ENCODE data around the gene XK.
"Not testable (repeated sequence)": the region's sequence is repeated elsewhere in the genome, so short reads cannot be mapped to it uniquely, and the experiment has no call there.

Gene XK

DNA sequence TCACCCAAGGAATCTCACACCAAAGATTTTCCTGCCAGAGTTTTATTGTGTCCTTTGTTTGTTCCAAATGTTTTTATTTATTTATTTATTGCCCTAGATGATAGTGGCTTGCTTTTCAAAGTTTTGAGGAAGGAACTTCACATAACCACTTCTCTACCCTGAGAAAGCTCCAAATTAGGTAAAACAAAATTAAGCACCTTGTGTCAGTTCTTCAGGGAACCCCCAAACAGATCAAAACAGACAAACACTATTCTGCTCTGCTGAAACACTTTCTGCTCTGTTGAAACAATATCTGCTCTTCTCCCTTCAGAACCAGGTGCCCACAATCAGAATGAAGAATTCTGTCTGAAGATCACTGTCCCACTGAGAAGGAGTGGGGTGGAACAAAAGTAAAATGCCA lies 77.8 kb downstream of the XK start:
- H3K9me3 ChIP-seq (ENCODE audit: control insufficient read depth in 5 of 5, low read length in 5 of 5): peaks cover 0 to 2% (median 0%) of the 10 kb centered on the region in 5 donors
- peaks cover 0 to 4% (median 2%) of the 10 kb centered on the region in 5 donors for H3K27me3 ChIP-seq (ENCODE audit: control insufficient read depth in 5 of 5, insufficient read depth in 4 of 5, low read length in 5 of 5)
- H3K27ac ChIP-seq (ENCODE audit: low read depth, low read length): no peak overlapping the region
- no peak overlapping the region for H3K9ac ChIP-seq (ENCODE audit: low read length in 5 of 5)
- H3K4me3 ChIP-seq (ENCODE audit: low read depth in 1 of 5, low read length in 5 of 5): no peak overlapping the region
- no peaks in the 10 kb centered on the region for H3K4me1 ChIP-seq (ENCODE audit: control insufficient read depth in 5 of 5, insufficient read depth in 5 of 5, low read length in 5 of 5)
- no peaks in the 10 kb centered on the region for H3K36me3 ChIP-seq (ENCODE audit: control insufficient read depth in 5 of 5, insufficient read depth in 5 of 5, low read length in 5 of 5)

DNA sequence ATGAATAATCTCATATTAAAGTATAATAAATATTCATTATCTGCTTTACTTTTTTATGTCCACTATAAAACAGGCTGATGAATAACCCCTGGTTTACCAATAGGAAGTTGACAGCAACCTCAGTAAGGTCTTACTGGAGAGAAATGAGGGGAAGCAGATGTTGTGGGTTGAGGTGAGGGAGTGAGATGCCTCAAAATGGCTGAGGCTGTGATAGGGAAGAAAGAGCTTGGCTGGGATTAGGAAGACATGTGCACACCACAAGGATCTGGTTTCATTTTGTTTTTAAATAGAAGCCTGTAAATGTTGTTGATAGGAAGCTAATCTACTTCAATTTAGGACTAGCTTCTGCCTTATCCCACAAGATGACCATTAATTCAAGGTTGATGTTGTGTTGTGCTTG lies 79.9 kb downstream of the XK start:
- Histone ChIP-seq H3K4me1 (ENCODE audit: control insufficient read depth in 5 of 5, insufficient read depth in 5 of 5, low read length in 5 of 5) (no peaks in the 10 kb centered on the region), H3K27ac (ENCODE audit: low read depth, low read length) (no peak overlapping the region), H3K4me3 (ENCODE audit: low read depth in 1 of 5, low read length in 5 of 5) (no peak overlapping the region), H3K36me3 (ENCODE audit: control insufficient read depth in 5 of 5, insufficient read depth in 5 of 5, low read length in 5 of 5) (no peaks in the 10 kb centered on the region), H3K9ac (ENCODE audit: low read length in 5 of 5) (no peak overlapping the region), H3K27me3 (ENCODE audit: control insufficient read depth in 5 of 5, insufficient read depth in 4 of 5, low read length in 5 of 5) (peaks cover 0 to 4% (median 2%) of the 10 kb centered on the region in 5 donors), H3K9me3 (ENCODE audit: control insufficient read depth in 5 of 5, low read length in 5 of 5) (peaks cover 0 to 2% (median 0%) of the 10 kb centered on the region in 5 donors)

DNA sequence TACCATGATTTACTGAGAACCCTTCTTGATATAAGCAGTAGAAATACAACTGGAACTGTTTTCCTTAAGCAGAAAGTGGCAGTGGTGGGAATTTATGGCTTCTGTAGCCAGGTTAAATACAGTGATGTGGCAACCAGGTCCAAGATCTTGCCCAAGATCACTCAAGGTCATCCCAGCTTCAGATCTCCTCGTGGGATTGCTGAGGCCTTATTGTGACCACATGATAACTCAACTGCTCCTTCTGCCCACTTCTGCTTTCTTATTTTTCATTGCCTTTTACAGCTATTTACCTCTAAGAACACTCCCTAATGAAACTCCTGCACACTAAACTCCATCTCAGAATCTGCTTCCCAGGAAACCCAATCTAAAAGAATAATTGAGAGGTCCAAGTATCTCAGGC lies 81.8 kb downstream of the XK start:
- no peaks in the 10 kb centered on the region for H3K4me1 ChIP-seq (ENCODE audit: control insufficient read depth in 5 of 5, insufficient read depth in 5 of 5, low read length in 5 of 5)
- no peaks in the 10 kb centered on the region for H3K9me3 ChIP-seq (ENCODE audit: control insufficient read depth in 5 of 5, low read length in 5 of 5)
- H3K27ac ChIP-seq (ENCODE audit: low read depth, low read length): no peak overlapping the region
- no peak overlapping the region for H3K4me3 ChIP-seq (ENCODE audit: low read depth in 1 of 5, low read length in 5 of 5)
- peaks cover 0 to 2% (median 0%) of the 10 kb centered on the region in 5 donors for H3K27me3 ChIP-seq (ENCODE audit: control insufficient read depth in 5 of 5, insufficient read depth in 4 of 5, low read length in 5 of 5)
- H3K9ac ChIP-seq (ENCODE audit: low read length in 5 of 5): no peak overlapping the region
- H3K36me3 ChIP-seq (ENCODE audit: control insufficient read depth in 5 of 5, insufficient read depth in 5 of 5, low read length in 5 of 5): no peaks in the 10 kb centered on the region

DNA sequence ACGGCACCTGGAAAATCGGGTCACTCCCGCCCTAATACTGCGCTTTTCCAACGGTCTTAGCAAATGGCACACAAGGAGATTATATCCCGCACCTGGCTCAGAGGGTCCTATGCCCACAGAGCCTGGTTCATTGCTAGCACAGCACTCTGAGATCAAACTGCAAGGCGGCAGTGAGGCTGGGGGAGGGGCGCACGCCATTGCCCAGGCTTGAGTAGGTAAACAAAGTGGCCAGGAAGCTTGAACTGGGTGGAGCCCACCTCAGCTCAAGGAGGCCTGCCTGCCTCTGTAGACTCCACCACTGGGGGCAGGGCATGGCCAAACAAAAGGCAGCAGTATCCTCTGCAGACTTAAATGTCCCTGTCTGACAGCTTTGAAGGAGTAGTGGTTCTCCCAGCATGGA lies 83.3 kb downstream of the XK start:
- not testable (repeated sequence) for H3K4me3 ChIP-seq (ENCODE audit: low read depth in 1 of 5, low read length in 5 of 5); H3K4me1 ChIP-seq (ENCODE audit: control insufficient read depth in 5 of 5, insufficient read depth in 5 of 5, low read length in 5 of 5); H3K27ac ChIP-seq (ENCODE audit: low read depth, low read length); H3K36me3 ChIP-seq (ENCODE audit: control insufficient read depth in 5 of 5, insufficient read depth in 5 of 5, low read length in 5 of 5); H3K9me3 ChIP-seq (ENCODE audit: control insufficient read depth in 5 of 5, low read length in 5 of 5); H3K27me3 ChIP-seq (ENCODE audit: control insufficient read depth in 5 of 5, insufficient read depth in 4 of 5, low read length in 5 of 5); H3K9ac ChIP-seq (ENCODE audit: low read length in 5 of 5)

DNA sequence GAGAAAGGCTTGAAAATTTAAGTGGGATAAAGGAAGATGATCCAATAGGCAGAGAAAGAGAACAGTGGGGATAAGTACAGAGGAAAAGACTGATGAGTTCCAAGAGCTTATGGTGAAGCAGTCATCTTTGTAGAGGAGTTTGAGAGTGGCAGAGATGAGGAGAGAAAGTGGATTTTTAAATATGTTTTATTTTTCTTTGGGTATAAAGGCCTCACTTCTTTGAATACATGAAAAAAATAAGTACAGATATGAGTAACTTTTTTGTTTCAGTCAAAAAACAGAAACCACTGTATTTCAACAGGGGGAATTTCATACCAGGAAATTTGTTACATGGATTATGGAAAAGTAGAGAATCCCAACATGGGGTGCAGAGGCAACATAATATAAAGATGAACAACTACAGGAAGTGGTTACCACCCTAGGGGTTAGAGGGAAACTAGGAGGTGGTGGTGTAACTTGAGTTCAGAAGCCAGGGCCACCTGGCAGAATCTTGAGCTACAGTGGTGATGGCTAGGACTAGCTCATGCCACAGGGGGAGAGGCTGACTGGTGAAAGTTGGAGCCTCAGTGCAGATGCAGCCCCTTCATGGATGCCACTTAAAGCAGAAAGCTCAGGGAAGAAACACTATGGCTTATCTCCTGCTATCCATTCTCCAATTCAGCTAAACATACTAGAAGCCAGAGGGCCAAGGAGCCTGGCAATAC lies 90.8 kb downstream of the XK start:
- Histone ChIP-seq H3K9me3 (ENCODE audit: control insufficient read depth in 5 of 5, low read length in 5 of 5) (no peaks in the 10 kb centered on the region), H3K4me1 (ENCODE audit: control insufficient read depth in 5 of 5, insufficient read depth in 5 of 5, low read length in 5 of 5) (no peaks in the 10 kb centered on the region), H3K27me3 (ENCODE audit: control insufficient read depth in 5 of 5, insufficient read depth in 4 of 5, low read length in 5 of 5) (peaks cover 0 to 3% (median 0%) of the 10 kb centered on the region in 5 donors), H3K36me3 (ENCODE audit: control insufficient read depth in 5 of 5, insufficient read depth in 5 of 5, low read length in 5 of 5) (no peaks in the 10 kb centered on the region), H3K27ac (ENCODE audit: low read depth, low read length) (no peak overlapping the region), H3K4me3 (ENCODE audit: low read depth in 1 of 5, low read length in 5 of 5) (no peak overlapping the region), H3K9ac (ENCODE audit: low read length in 5 of 5) (no peak overlapping the region)

DNA sequence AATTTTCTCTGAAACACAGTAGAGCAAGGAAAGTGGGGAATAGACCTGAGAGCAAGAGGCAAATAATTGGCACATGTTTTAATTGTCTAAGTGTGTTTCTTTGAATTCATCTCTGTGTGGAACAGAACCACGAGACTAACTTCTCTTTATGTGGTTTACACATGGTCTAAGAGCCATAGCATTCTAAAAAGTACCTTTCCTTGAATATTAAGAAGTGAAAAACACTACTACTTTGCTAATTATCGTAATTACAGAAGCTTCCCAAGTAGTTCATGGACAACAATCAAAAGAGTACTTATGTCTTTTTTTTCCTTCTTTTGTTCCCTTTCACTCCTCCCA lies 91.4 kb downstream of the XK start:
- Histone ChIP-seq H3K27me3 (ENCODE audit: control insufficient read depth in 5 of 5, insufficient read depth in 4 of 5, low read length in 5 of 5) (peaks cover 0 to 7% (median 0%) of the 10 kb centered on the region in 5 donors), H3K27ac (ENCODE audit: low read depth, low read length) (no peak overlapping the region), H3K9me3 (ENCODE audit: control insufficient read depth in 5 of 5, low read length in 5 of 5) (no peaks in the 10 kb centered on the region), H3K36me3 (ENCODE audit: control insufficient read depth in 5 of 5, insufficient read depth in 5 of 5, low read length in 5 of 5) (no peaks in the 10 kb centered on the region), H3K9ac (ENCODE audit: low read length in 5 of 5) (no peak overlapping the region), H3K4me1 (ENCODE audit: control insufficient read depth in 5 of 5, insufficient read depth in 5 of 5, low read length in 5 of 5) (no peaks in the 10 kb centered on the region), H3K4me3 (ENCODE audit: low read depth in 1 of 5, low read length in 5 of 5) (no peak overlapping the region)

DNA sequence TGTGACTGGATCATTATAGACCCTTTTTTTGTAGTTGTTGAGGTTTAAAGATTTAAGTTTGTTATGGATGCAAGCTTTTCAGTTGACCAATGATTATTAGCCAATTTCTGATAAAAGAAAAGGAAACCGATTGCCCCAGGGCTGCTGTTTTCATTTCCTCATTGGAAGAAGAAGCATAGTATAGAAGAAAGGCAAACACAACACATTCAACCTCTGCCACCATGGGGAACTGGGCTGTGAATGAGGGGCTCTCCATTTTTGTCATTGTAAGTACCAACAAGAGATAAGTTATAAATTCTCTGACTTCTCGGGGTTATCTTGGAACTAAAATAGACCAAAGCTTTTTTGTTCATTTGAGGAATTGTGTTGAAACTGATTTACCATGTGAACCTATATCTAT lies 94.3 kb downstream of the XK start, which contains the start of gene CYBB:
Gene CYBB (plus strand): TSS at position 203 of the 400 bp plus-strand sequence. CDS start 19 bp downstream, at position 222.
- no peak within 1 kb of the TSS for H3K27ac ChIP-seq (ENCODE audit: low read depth, low read length)
- no peaks in the 10 kb centered on the region for H3K36me3 ChIP-seq (ENCODE audit: control insufficient read depth in 5 of 5, insufficient read depth in 5 of 5, low read length in 5 of 5)
- H3K4me3 ChIP-seq (ENCODE audit: low read depth in 1 of 5, low read length in 5 of 5): peak within 1 kb of the TSS in 3 of 5 donors; percentile 0 to 15 (median 8)
- H3K27me3 ChIP-seq (ENCODE audit: control insufficient read depth in 5 of 5, insufficient read depth in 4 of 5, low read length in 5 of 5): peaks cover 0 to 11% (median 0%) of the 10 kb centered on the region in 5 donors
- no peaks in the 10 kb centered on the region for H3K4me1 ChIP-seq (ENCODE audit: control insufficient read depth in 5 of 5, insufficient read depth in 5 of 5, low read length in 5 of 5)
- H3K9me3 ChIP-seq (ENCODE audit: control insufficient read depth in 5 of 5, low read length in 5 of 5): no peaks in the 10 kb centered on the region
- H3K9ac ChIP-seq (ENCODE audit: low read length in 5 of 5): no peak within 1 kb of the TSS

DNA sequence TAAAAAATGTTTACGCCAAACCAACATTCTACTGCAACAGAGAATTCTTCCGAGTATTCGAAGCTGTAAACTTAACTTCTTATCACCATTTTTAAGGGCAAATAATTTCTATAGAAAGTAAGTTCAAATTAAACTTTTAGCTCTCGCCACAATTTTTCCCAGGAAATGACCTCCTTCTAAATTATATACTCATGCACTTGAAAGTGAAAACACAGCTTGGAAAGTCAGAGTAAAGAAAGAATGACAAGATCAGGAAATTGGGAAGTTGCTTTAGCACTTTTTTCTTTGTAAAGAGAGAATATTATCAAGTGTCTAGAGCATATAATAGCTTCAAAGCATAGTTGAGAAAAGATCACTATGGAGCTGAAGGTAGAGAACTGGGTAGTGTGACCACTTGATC lies 95.5 kb downstream of the XK start:
- no peaks in the 10 kb centered on the region for H3K36me3 ChIP-seq (ENCODE audit: control insufficient read depth in 5 of 5, insufficient read depth in 5 of 5, low read length in 5 of 5)
- no peak overlapping the region for H3K9ac ChIP-seq (ENCODE audit: low read length in 5 of 5)
- H3K9me3 ChIP-seq (ENCODE audit: control insufficient read depth in 5 of 5, low read length in 5 of 5): no peaks in the 10 kb centered on the region
- H3K4me1 ChIP-seq (ENCODE audit: control insufficient read depth in 5 of 5, insufficient read depth in 5 of 5, low read length in 5 of 5): peaks cover 0 to under 1% (median 0%) of the 10 kb centered on the region in 5 donors
- peak overlapping the region in 4 of 5 donors; percentile 0 to 18 (median 8) for H3K4me3 ChIP-seq (ENCODE audit: low read depth in 1 of 5, low read length in 5 of 5)
- no peak overlapping the region for H3K27ac ChIP-seq (ENCODE audit: low read depth, low read length)
- peaks cover 0 to 11% (median 0%) of the 10 kb centered on the region in 5 donors for H3K27me3 ChIP-seq (ENCODE audit: control insufficient read depth in 5 of 5, insufficient read depth in 4 of 5, low read length in 5 of 5)

Measured in subcutaneous abdominal adipose tissue (tissue), 5 donors.